ENCODE measurements around the gene PIK3C3.

DNA sequence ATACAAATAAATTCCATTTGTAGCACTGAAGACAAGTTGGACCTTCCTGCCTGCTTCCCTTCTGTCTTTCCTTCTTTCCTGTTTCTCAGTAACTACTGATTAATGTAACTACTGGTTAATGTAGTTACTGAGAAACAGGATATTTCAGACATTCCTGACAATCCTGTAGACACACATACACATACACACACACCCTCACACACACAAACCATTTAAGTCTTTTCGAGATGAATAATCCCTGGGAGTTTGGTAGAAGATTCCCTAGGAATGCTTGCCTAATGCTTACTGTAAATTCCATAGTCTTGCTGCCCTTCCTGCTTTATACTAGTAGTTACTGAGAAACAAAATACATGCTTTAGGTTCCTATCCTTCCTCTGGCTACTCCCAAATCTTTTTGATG is 83.9 kb downstream of the PIK3C3 start:
- no peak for TF ChIP-seq POLR2A (IDR thresholded peaks at IDR 0.05; ENCODE audit: low read length)
- TF ChIP-seq GATA1 (IDR thresholded peaks at IDR 0.05; ENCODE audit: low read depth, low read length), result no peak

Data from erythroblast (primary cell).